Mucosa of rectum (tissue), 2 donors: ENCODE measurements around the gene KCTD18.
A peak's percentile ranks its signal among the peaks of the same experiment; 100 is the strongest.

ENCODE experiments used
- H3K27ac ChIP-seq, 2 donors: one replicate each; pipeline ENCODE4 v1.7.0; 2013; ENCODE audit warnings: inconsistent platforms in 2 of 2, low read depth in 2 of 2, low read length in 2 of 2
- H3K27me3 ChIP-seq, 2 donors: one replicate each; pipeline ENCODE4 v1.7.0; 2013; ENCODE audit warnings: low read length in 2 of 2; ENCODE audit not compliant: control insufficient read depth in 2 of 2, insufficient read depth in 2 of 2
- H3K36me3 ChIP-seq, 2 donors: one replicate each; pipeline ENCODE4 v1.7.0; 2013; ENCODE audit warnings: low read length in 2 of 2; ENCODE audit not compliant: control insufficient read depth in 2 of 2, insufficient read depth in 2 of 2
- H3K4me1 ChIP-seq, 2 donors: one replicate each; pipeline ENCODE4 v1.7.0; 2013; ENCODE audit warnings: low read length in 2 of 2, mild to moderate bottlenecking in 1 of 2; ENCODE audit not compliant: control insufficient read depth in 2 of 2, insufficient read depth in 2 of 2
- H3K4me3 ChIP-seq, 2 donors: one replicate each; pipeline ENCODE4 v1.7.0; 2013; ENCODE audit warnings: low read length in 2 of 2
- H3K9ac ChIP-seq, 2 donors: one replicate each; pipeline ENCODE4 v1.7.0; 2013; ENCODE audit warnings: low read length in 2 of 2, low read depth in 1 of 2, mild to moderate bottlenecking in 1 of 2
- H3K9me3 ChIP-seq, 2 donors: one replicate each; pipeline ENCODE4 v1.7.0; 2013; ENCODE audit warnings: low read length in 2 of 2; ENCODE audit not compliant: control insufficient read depth in 2 of 2
- donor health status: healthy.
- donor health status: Normal muscosa, but diverticular disease.

Gene KCTD18

GRCh38 chr2:200523158-200523557 is 13.3 kb upstream of the KCTD18 start:
- Histone ChIP-seq H3K9me3 (no peaks in the 10 kb centered on the region), H3K9ac (peak overlapping the region in 1 of 2 donors; percentile 3), H3K4me3 (peak overlapping the region in 1 of 2 donors; percentile 32), H3K27me3 (no peaks in the 10 kb centered on the region), H3K36me3 (no peaks in the 10 kb centered on the region), H3K4me1 (peaks cover 13 to 17% of the 10 kb centered on the region in 2 donors), H3K27ac (peak overlapping the region; percentile 39 to 42)

- Histone ChIP-seq H3K4me1 (no peaks in the 10 kb centered on the region), H3K9me3 (no peaks in the 10 kb centered on the region), H3K4me3 (no peak overlapping the region), H3K27ac (no peak overlapping the region), H3K27me3 (no peaks in the 10 kb centered on the region), H3K9ac (no peak overlapping the region), H3K36me3 (no peaks in the 10 kb centered on the region)
Observed at GRCh38 chr2:200515155-200515554, 5.3 kb upstream of the KCTD18 start.

- Histone ChIP-seq H3K9ac (peak overlapping the region; percentile 89 to 92), H3K9me3 (no peaks in the 10 kb centered on the region), H3K27ac (peak overlapping the region; percentile 70 to 72), H3K27me3 (no peaks in the 10 kb centered on the region), H3K4me3 (peak overlapping the region; percentile 69 to 88), H3K4me1 (peaks cover 6% of the 10 kb centered on the region in 2 donors), H3K36me3 (peaks cover 0 to 2% of the 10 kb centered on the region in 2 donors)
Observed at GRCh38 chr2:200509235-200509611, 645 bp downstream of the KCTD18 start.

- H3K27me3 ChIP-seq = no peaks in the 10 kb centered on the region
- no peaks in the 10 kb centered on the region for H3K9me3 ChIP-seq
- peaks cover 7 to 9% of the 10 kb centered on the region in 2 donors for H3K36me3 ChIP-seq
- no peak overlapping the region for H3K27ac ChIP-seq
- no peak overlapping the region for H3K9ac ChIP-seq
- H3K4me1 ChIP-seq = peaks cover 6% of the 10 kb centered on the region in 2 donors
- no peak overlapping the region for H3K4me3 ChIP-seq
Observed at GRCh38 chr2:200507179-200507578, 2.7 kb downstream of the KCTD18 start.

- no peak overlapping the region for H3K27ac ChIP-seq
- peaks cover 7 to 9% of the 10 kb centered on the region in 2 donors for H3K36me3 ChIP-seq
- no peak overlapping the region for H3K9ac ChIP-seq
- peaks cover 6% of the 10 kb centered on the region in 2 donors for H3K4me1 ChIP-seq
- no peaks in the 10 kb centered on the region for H3K9me3 ChIP-seq
- H3K27me3 ChIP-seq = no peaks in the 10 kb centered on the region
- H3K4me3 ChIP-seq = no peak overlapping the region
Observed at GRCh38 chr2:200506679-200507078, 3.2 kb downstream of the KCTD18 start.

GRCh38 chr2:200502196-200502595 is 7.7 kb downstream of the KCTD18 start:
- Histone ChIP-seq H3K9ac (no peak overlapping the region), H3K27ac (no peak overlapping the region), H3K27me3 (no peaks in the 10 kb centered on the region), H3K4me3 (no peak overlapping the region), H3K36me3 (peaks cover 14 to 17% of the 10 kb centered on the region in 2 donors), H3K4me1 (no peaks in the 10 kb centered on the region), H3K9me3 (no peaks in the 10 kb centered on the region)

- Histone ChIP-seq H3K36me3 (peaks cover 17 to 32% of the 10 kb centered on the region in 2 donors), H3K9me3 (no peaks in the 10 kb centered on the region), H3K27me3 (no peaks in the 10 kb centered on the region)
Observed at GRCh38 chr2:200498402-200499162, 11.3 kb downstream of the KCTD18 start.

GRCh38 chr2:200496696-200497095 is 13.2 kb downstream of the KCTD18 start:
- Histone ChIP-seq H3K27me3 (no peaks in the 10 kb centered on the region), H3K36me3 (peaks cover 21 to 39% of the 10 kb centered on the region in 2 donors), H3K9ac (no peak overlapping the region), H3K9me3 (no peaks in the 10 kb centered on the region), H3K4me1 (no peaks in the 10 kb centered on the region), H3K27ac (no peak overlapping the region), H3K4me3 (no peak overlapping the region)

More at GRCh38 chr2:200498402-200499162, 11.3 kb downstream of the KCTD18 start:
- no peak overlapping the region for H3K4me3 ChIP-seq
- no peak overlapping the region for H3K27ac ChIP-seq
- no peaks in the 10 kb centered on the region for H3K4me1 ChIP-seq
- H3K9ac ChIP-seq = no peak overlapping the region

GRCh38 chr2:200494048-200494447 is 15.8 kb downstream of the KCTD18 start:
- H3K27ac ChIP-seq = no peak overlapping the region
- no peaks in the 10 kb centered on the region for H3K9me3 ChIP-seq
- no peak overlapping the region for H3K4me3 ChIP-seq
- no peaks in the 10 kb centered on the region for H3K4me1 ChIP-seq
- H3K27me3 ChIP-seq = no peaks in the 10 kb centered on the region
- no peak overlapping the region for H3K9ac ChIP-seq
- H3K36me3 ChIP-seq = peaks cover 36 to 57% of the 10 kb centered on the region in 2 donors

GRCh38 chr2:200492656-200493055 is 17.2 kb downstream of the KCTD18 start:
- H3K27me3 ChIP-seq = no peaks in the 10 kb centered on the region
- no peaks in the 10 kb centered on the region for H3K4me1 ChIP-seq
- peaks cover 33 to 47% of the 10 kb centered on the region in 2 donors for H3K36me3 ChIP-seq
- no peak overlapping the region for H3K4me3 ChIP-seq
- H3K9ac ChIP-seq = no peak overlapping the region
- no peaks in the 10 kb centered on the region for H3K9me3 ChIP-seq
- H3K27ac ChIP-seq = no peak overlapping the region
